KOPT-K1 (cell line): ENCODE results near the gene GRIN2A.

Experiments used
- H3K27ac ChIP-seq: fragments of 200-600 bp; sonication (generic); 2 replicates; pipeline ENCODE4 v1.5.1; 2016; ENCODE audit warnings: antibody characterized with exemption, mild to moderate bottlenecking, low read depth, low read length; ENCODE audit not compliant: poor library complexity, severe bottlenecking
- H3K36me3 ChIP-seq: fragments of 200-600 bp; sonication (generic); 2 replicates; pipeline ENCODE4 v1.5.1; 2017; ENCODE audit warnings: antibody characterized with exemption, mild to moderate bottlenecking, low read length, moderate library complexity; ENCODE audit not compliant: insufficient read depth
- H3K9me3 ChIP-seq: fragments of 200-600 bp; sonication (generic); 2 replicates; pipeline ENCODE4 v1.5.1; 2017; ENCODE audit warnings: antibody characterized with exemption, low read length, mild to moderate bottlenecking; ENCODE audit not compliant: insufficient read depth, poor library complexity, severe bottlenecking

GRIN2A gene

GRCh38 chr16:9943121-9943520 is 239.1 kb downstream of the GRIN2A start:
- H3K36me3 ChIP-seq: no peaks in the 10 kb centered on the region
- no peak overlapping the region for H3K27ac ChIP-seq
- H3K9me3 ChIP-seq: no peaks in the 10 kb centered on the region

- H3K9me3 ChIP-seq: no peaks in the 10 kb centered on the region
- H3K36me3 ChIP-seq: no peaks in the 10 kb centered on the region
- no peak overlapping the region for H3K27ac ChIP-seq
These were observed 241.0 kb downstream of the GRIN2A start for GRCh38 chr16:9941245-9941644.

DNA sequence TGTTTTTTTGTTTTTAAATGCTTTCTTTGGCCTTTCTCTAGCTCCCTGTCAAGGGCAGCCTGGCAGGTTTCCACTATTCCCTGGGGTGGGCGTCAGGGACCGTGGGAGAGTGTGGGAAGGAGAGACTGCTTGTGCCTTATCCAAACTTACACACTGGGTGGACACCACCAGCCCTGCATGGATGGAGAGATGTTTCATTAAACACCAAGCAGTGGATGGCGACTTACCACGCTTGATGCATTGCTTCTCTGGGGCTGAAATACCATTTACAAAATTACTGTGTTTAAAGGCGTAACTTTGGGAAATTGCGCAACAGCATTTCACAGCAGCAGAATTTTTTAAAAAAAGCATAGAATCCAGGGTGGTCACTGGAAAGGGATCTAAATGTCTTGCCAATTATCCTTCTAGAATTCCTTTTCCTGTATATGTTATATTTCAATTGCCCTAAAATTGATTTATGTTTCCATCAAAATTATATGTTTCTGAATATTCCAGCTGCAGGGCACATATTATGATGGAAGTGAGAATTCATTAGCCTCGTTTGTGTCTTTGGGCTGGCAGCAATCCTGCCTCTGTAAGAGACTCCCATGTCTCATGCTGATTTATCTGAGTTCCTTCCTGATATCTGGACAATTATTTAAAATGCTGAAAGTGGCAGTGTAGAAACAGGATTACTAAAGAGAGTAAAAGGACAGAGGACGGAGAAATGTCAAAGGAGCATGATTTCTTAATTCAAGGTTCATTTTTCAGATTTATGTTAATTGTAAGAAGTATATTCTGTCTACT is 247.3 kb downstream of the GRIN2A start:
- Histone ChIP-seq H3K9me3 (no peaks in the 10 kb centered on the region), H3K36me3 (no peaks in the 10 kb centered on the region), H3K27ac (no peak overlapping the region)

- no peak overlapping the region for H3K27ac ChIP-seq
- H3K9me3 ChIP-seq: no peaks in the 10 kb centered on the region
- no peaks in the 10 kb centered on the region for H3K36me3 ChIP-seq
These were observed 249.1 kb downstream of the GRIN2A start for GRCh38 chr16:9932919-9933653.

DNA sequence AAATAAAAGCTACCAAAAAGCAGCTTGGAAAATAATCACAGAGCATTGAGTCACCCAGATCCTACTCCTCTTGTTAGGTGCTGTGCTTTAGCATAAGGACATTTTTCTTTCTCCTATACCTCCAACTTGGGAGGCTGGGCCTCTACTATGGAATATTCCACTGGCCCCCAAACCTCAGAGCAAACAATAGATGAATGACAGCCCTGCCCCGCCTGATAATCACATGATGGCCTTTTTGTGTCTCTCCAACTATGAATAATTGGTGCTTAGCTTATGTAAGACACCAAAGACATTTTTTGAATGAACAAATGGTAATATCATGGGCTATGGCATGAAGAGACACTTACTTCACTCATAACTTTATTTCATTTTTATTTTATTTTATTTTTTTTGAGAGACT is 250.2 kb downstream of the GRIN2A start:
- Histone ChIP-seq H3K9me3 (no peaks in the 10 kb centered on the region), H3K27ac (no peak overlapping the region)

GRCh38 chr16:9929836-9930235 is 252.4 kb downstream of the GRIN2A start:
- Histone ChIP-seq H3K36me3 (no peaks in the 10 kb centered on the region), H3K9me3 (no peaks in the 10 kb centered on the region), H3K27ac (no peak overlapping the region)

More for the DNA sequence above, 250.2 kb downstream of the GRIN2A start:
- H3K36me3 ChIP-seq: no peaks in the 10 kb centered on the region

DNA sequence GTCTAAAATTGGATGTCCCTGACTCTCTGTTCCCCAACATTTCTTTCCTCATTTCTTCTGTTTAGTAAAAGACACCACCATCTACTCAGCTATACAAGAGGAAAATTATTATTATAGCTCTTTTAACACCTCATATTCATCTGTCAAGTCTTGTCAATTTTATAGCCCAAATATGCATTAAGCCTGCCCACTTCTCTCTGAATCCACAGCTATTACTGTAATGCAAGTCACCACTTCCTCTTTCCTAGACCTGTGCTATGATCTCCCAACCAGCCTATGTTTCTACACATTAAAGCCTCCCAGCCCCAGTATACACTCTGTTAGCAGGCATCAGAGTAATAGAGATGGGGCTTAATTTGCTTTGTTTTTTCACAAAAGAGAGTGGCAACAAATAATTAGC is 252.9 kb downstream of the GRIN2A start:
- Histone ChIP-seq H3K36me3 (no peaks in the 10 kb centered on the region), H3K27ac (no peak overlapping the region), H3K9me3 (no peaks in the 10 kb centered on the region)

- H3K9me3 ChIP-seq: no peaks in the 10 kb centered on the region
- H3K36me3 ChIP-seq: no peaks in the 10 kb centered on the region
- H3K27ac ChIP-seq: no peak overlapping the region
These were observed 259.8 kb downstream of the GRIN2A start for GRCh38 chr16:9922441-9922840.

- no peak overlapping the region for H3K27ac ChIP-seq
- H3K36me3 ChIP-seq: no peaks in the 10 kb centered on the region
- H3K9me3 ChIP-seq: no peaks in the 10 kb centered on the region
These were observed 260.2 kb downstream of the GRIN2A start for GRCh38 chr16:9921997-9922396.

GRCh38 chr16:9919460-9919859 is 262.8 kb downstream of the GRIN2A start:
- Histone ChIP-seq H3K9me3 (no peaks in the 10 kb centered on the region), H3K36me3 (no peaks in the 10 kb centered on the region)

DNA sequence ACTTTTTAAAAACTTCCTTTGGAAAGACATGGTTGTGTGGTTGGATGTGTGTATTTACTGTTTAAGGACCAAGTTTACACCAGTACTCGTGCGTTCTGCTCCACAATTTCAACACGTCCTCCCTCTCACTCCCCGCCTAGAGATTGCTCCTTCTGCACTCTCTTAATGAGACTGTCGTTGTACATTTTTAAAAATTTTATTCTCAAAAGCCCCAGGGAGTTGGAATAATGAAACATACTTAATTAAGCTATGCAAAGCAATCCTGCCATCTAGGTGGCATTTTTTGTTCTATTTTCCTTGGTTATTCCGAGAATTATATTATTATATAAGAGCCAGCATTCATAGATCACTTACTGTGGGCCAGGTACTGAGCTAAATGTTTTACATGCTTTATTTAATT is 264.5 kb downstream of the GRIN2A start:
- Histone ChIP-seq H3K36me3 (no peaks in the 10 kb centered on the region), H3K9me3 (no peaks in the 10 kb centered on the region), H3K27ac (no peak overlapping the region)

More at GRCh38 chr16:9919460-9919859, 262.8 kb downstream of the GRIN2A start:
- no peak overlapping the region for H3K27ac ChIP-seq

DNA sequence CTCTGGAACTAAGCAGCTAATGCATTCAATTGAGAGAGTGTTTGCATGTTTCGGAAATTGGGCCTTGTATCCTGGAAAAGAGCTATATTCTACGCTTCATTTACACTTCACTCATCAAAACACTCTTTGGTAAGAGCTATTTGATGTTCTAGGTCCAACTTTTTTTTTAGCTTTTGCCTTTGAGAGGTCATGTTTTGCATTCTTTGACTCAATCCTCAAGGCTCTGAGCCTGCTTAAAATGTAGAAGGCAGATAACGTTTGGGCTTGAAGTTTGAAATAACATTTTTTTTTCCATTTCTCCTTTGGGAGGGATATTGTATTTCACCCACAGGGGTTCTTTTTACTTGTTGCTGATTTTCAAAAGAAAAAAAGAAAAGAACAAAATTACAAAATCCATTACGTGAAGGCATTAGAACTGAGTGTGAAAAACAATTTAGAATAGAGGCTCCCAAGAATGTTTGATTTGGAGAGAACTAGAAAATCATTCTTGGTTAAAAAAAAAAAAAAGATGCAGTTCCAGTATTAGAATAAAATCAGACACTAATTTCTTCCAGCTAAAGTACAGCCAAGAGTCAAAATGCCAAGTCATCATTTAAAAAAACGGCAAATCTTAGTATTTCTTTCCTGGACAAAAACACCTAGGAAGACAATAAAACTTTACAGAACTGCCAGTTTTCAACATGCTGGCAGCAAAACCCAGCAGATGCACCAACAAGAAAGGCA is 268.5 kb downstream of the GRIN2A start:
- H3K27ac ChIP-seq: no peak overlapping the region
- H3K9me3 ChIP-seq: no peaks in the 10 kb centered on the region
- no peaks in the 10 kb centered on the region for H3K36me3 ChIP-seq

DNA sequence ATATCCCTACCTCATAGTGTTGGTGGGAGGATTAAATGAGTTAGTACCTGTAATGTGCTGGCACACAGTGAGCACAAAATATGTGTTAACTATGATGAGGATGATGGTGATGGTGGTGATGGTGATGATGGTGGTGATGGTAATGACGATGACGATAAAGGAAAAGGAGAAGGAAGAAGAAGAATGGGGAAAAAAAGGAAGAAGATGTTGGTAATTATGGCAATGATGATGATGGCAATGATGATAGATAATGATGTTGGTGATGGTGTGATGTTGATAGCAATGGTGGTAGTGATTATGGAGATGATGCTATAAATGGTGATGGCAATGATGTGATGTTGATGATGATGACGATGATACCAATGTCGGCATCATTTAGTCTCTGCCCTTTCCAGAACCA is 270.2 kb downstream of the GRIN2A start:
- H3K9me3 ChIP-seq: no peaks in the 10 kb centered on the region
- H3K27ac ChIP-seq: no peak overlapping the region
- no peaks in the 10 kb centered on the region for H3K36me3 ChIP-seq

DNA sequence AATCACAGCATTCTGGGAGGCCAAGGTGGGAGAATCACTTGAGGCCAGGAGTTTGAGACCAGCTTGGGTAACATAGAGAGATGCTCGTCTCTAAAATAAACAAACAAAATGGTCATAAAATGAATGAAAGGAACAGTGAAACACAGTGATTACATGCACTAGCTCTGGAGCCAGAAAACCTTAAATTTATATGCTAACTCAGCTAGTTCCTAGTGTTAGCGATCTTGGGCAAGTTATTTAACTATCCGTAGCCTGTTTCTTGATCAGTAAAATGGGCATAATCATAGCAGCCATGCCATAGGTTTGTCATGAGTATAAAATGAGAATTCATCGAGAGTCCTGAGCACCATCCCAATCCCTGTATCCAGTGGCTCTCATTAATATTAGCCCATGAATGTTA is 271.0 kb downstream of the GRIN2A start:
- Histone ChIP-seq H3K36me3 (no peaks in the 10 kb centered on the region), H3K27ac (no peak overlapping the region), H3K9me3 (no peaks in the 10 kb centered on the region)

GRCh38 chr16:9909072-9909825 is 273.0 kb downstream of the GRIN2A start:
- Histone ChIP-seq H3K36me3 (no peaks in the 10 kb centered on the region), H3K27ac (no peak overlapping the region), H3K9me3 (no peaks in the 10 kb centered on the region)
